ENCODE results near the gene PCDHGB4.
"Not testable (repeated sequence)": the region's sequence is repeated elsewhere in the genome, so short reads cannot be mapped to it uniquely, and the experiment has no call there.

PCDHGB4 gene

GRCh38 chr5:141387557-141388311 lies at the start of gene PCDHGB4:
Gene PCDHGB4, plus strand, starts transcription at chr5:141387698. Its CDS starts 187 bp downstream, at chr5:141387885.
- DNase-seq = not testable (repeated sequence)

- no peak for DNase-seq
Measured at GRCh38 chr5:141338538-141339306, 48.8 kb upstream of the PCDHGB4 start, which contains the start of gene PCDHGA2. Gene PCDHGA2, plus strand, starts transcription at chr5:141338760.

- DNase-seq = not testable (repeated sequence)
Measured at GRCh38 chr5:141340781-141341354, 46.6 kb upstream of the PCDHGB4 start.

- DNase-seq = no peak
Measured at GRCh38 chr5:141342773-141343172, 44.7 kb upstream of the PCDHGB4 start.

GRCh38 chr5:141343242-141343952 lies 44.1 kb upstream of the PCDHGB4 start, which contains the start of gene PCDHGA3:
Gene PCDHGA3, plus strand, starts transcription at chr5:141343829. Its CDS starts 205 bp downstream, at chr5:141344034.
- DNase-seq = no peak

- DNase-seq = no peak
Measured at GRCh38 chr5:141343953-141344463, 43.5 kb upstream of the PCDHGB4 start.

- no peak for DNase-seq
Measured at GRCh38 chr5:141345327-141345726, 42.2 kb upstream of the PCDHGB4 start.

- not testable (repeated sequence) for DNase-seq
Measured at GRCh38 chr5:141346017-141346416, 41.5 kb upstream of the PCDHGB4 start.

- no peak for DNase-seq
Measured at GRCh38 chr5:141349917-141350619, 37.4 kb upstream of the PCDHGB4 start, which contains the start of gene PCDHGB1. Gene PCDHGB1, plus strand, starts transcription at chr5:141350099. Its CDS starts 162 bp downstream, at chr5:141350261.

GRCh38 chr5:141351591-141351990 lies 35.9 kb upstream of the PCDHGB4 start:
- DNase-seq = no peak

GRCh38 chr5:141354900-141355469 lies 32.5 kb upstream of the PCDHGB4 start, which contains the start of gene PCDHGA4:
Gene PCDHGA4, plus strand, starts transcription at chr5:141355021. Its CDS starts 87 bp downstream, at chr5:141355108.
- no peak for DNase-seq

- DNase-seq = no peak
Measured at GRCh38 chr5:141355641-141356040, 31.9 kb upstream of the PCDHGB4 start.

- no peak for DNase-seq
Measured at GRCh38 chr5:141356133-141356532, 31.4 kb upstream of the PCDHGB4 start.

GRCh38 chr5:141356950-141357349 lies 30.5 kb upstream of the PCDHGB4 start:
- no peak for DNase-seq

GRCh38 chr5:141359790-141360426 lies 27.6 kb upstream of the PCDHGB4 start, which contains the start of gene PCDHGB2:
Gene PCDHGB2, plus strand, starts transcription at chr5:141359994. Its CDS starts 142 bp downstream, at chr5:141360136.
- no peak for DNase-seq

- no peak for DNase-seq
Measured at GRCh38 chr5:141360685-141361084, 26.8 kb upstream of the PCDHGB4 start.

GRCh38 chr5:141362719-141363118 lies 24.8 kb upstream of the PCDHGB4 start:
- no peak for DNase-seq

GRCh38 chr5:141363952-141364660 lies 23.4 kb upstream of the PCDHGB4 start, which contains the start of gene PCDHGA5:
Gene PCDHGA5, plus strand, starts transcription at chr5:141364162. Its CDS starts 169 bp downstream, at chr5:141364331.
- no peak for DNase-seq

- DNase-seq = no peak
Measured at GRCh38 chr5:141366016-141366896, 21.2 kb upstream of the PCDHGB4 start.
